GM13976 (cell line): ENCODE data around the gene ZC3H7B.

Experiments
- DNase-seq: peaks from one replicate; pipeline ENCODE4 v3.0.0; 2012; ENCODE audit warnings: low spot score
- CTCF ChIP-seq: IDR thresholded peaks from 2 replicates; pipeline ENCODE4 v1.5.1; 2012; ENCODE audit warnings: borderline replicate concordance, mild to moderate bottlenecking; ENCODE audit not compliant: insufficient read depth; ENCODE audit errors: extremely low read depth, missing control alignments, control extremely low read depth
- in situ Hi-C: fragments of 300-500 bp; cut with MboI; formaldehyde crosslinking; loops from one replicate; pipeline ENCODE4 v1.12.0; 2022; ENCODE audit warnings: low sequenced_read_pairs, mixed read lengths, inconsistent platforms; ENCODE audit not compliant: unreplicated experiment

ZC3H7B gene

GRCh38 chr22:41260871-41261270 is 40.5 kb upstream of the ZC3H7B start:
- TF ChIP-seq CTCF: no peak
- in situ Hi-C loops: no loop called here
- DNase-seq: no peak

GRCh38 chr22:41261541-41262249 is 39.6 kb upstream of the ZC3H7B start:
- in situ Hi-C loops: no loop called here
- no peak for TF ChIP-seq CTCF
- no peak for DNase-seq

- TF ChIP-seq CTCF: no peak
- in situ Hi-C loops: no loop called here
- DNase-seq: no peak
These were observed 39.0 kb upstream of the ZC3H7B start for GRCh38 chr22:41262250-41262765.

- DNase-seq: no peak
- in situ Hi-C loops: no loop called here
- TF ChIP-seq CTCF: no peak
These were observed 37.6 kb upstream of the ZC3H7B start for GRCh38 chr22:41263704-41264103.

- TF ChIP-seq CTCF: no peak
- in situ Hi-C loops: no loop called here
- no peak for DNase-seq
These were observed 36.9 kb upstream of the ZC3H7B start for GRCh38 chr22:41264408-41264941.

GRCh38 chr22:41267958-41268357 is 33.4 kb upstream of the ZC3H7B start:
- no peak for DNase-seq
- no peak for TF ChIP-seq CTCF
- in situ Hi-C loops: no loop called here
